Stimulated activated CD4-positive, alpha-beta T cell treated with anti-CD3 and anti-CD28 coated beads, TNF-alpha, amount 100 ng/mL, for 1 hour (primary cell): ENCODE measurements around the gene ANTXRL.
"Not testable (repeated sequence)": the region's sequence is repeated elsewhere in the genome, so short reads cannot be mapped to it uniquely, and the experiment has no call there.

Experiments used
- DNase-seq, 3 donors: peaks; one replicate each; pipeline ENCODE4 v3.0.0-alpha.2; 2020; ENCODE audit warnings: low read depth in 3 of 3, low spot score in 1 of 3

ANTXRL gene

GRCh38 chr10:46326971-46327370 is 40.2 kb downstream of the ANTXRL start:
- DNase-seq = no peak

DNA sequence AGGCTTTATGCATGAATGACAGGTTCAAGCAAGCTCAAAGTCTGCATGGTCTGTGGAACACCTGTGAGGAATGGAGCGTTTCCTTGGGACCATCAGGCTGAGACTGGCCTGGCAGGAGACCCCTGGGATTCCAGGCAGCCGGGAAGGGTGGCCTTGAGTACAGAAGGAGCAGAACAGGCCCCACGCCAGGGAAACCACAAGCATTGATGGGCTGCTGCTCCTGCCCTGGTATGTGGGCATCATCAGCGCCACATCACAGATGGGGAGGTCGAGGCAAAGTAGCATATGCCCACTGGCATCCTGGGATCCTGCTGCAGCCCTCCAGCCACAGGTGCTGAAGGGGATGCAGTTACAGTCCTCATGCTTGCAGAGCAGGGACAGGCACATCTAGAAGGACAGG is 40.9 kb downstream of the ANTXRL start:
- no peak for DNase-seq

GRCh38 chr10:46328853-46329689 is 42.3 kb downstream of the ANTXRL start:
- DNase-seq = no peak

GRCh38 chr10:46329690-46330016 is 42.9 kb downstream of the ANTXRL start:
- DNase-seq = no peak

GRCh38 chr10:46330894-46331293 is 44.1 kb downstream of the ANTXRL start:
- DNase-seq = no peak

DNA sequence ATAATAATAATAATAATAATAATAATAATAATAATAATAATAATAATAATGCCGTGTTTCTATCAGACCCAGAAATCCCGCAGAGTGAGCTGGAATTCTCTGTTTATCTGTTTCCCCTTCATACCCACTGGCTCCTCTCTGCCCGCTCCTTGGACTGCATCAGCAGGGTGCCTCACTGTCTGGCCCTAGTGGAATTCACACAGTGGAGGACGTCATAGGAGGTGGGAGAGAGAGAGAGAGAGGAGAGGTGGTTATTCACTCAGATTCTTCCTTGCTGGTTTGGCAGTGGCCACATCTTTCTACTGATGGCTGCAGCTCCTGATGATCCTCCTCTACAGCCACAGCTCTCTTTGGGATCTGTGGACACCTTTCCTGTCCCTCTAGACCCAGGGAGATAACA is 78.7 kb downstream of the ANTXRL start:
- not testable (repeated sequence) for DNase-seq

DNA sequence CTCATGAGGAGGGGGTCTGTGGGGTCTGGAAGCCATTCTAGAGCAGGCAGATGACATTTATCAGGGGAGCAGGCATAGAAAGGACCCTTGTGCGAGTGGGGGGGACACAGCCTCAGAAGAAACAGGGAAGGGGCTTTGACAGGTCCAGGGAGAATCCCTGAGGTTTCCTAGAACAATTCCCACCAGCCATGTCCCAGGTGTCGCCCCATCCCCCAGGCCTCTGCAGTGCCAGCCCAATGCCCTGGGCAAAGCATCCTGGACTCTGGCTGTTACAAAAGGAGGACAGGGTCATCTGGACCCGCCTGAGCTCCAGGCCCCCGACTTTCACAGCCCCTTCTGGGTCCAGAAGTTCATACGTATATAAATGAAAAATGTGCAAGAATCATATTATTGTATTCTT is 80.4 kb downstream of the ANTXRL start:
- DNase-seq = not testable (repeated sequence)

- not testable (repeated sequence) for DNase-seq
Observed at GRCh38 chr10:46367666-46368240, 81.0 kb downstream of the ANTXRL start.

- DNase-seq = not testable (repeated sequence)
Observed at GRCh38 chr10:46368956-46369355, 82.2 kb downstream of the ANTXRL start.

DNA sequence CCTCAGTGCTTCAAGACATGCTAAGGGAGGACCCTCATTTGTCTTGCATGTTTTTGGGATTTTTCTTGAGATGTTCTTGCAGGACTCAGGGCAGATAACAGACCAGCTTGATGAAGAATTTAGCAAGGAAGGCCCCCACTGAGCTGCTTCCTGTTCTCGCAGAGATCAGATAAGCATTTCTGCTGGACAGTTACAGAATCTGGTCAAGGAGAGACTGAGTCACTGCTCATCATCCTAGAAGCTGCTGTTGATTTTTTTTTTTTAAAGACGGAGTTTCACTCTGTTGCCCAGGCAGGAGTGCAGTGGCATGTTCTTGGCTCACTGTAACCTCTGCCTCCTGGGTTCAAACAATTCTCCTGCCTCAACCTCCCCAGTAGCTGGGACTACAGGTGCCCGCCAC is 87.6 kb downstream of the ANTXRL start:
- DNase-seq = not testable (repeated sequence)

DNA sequence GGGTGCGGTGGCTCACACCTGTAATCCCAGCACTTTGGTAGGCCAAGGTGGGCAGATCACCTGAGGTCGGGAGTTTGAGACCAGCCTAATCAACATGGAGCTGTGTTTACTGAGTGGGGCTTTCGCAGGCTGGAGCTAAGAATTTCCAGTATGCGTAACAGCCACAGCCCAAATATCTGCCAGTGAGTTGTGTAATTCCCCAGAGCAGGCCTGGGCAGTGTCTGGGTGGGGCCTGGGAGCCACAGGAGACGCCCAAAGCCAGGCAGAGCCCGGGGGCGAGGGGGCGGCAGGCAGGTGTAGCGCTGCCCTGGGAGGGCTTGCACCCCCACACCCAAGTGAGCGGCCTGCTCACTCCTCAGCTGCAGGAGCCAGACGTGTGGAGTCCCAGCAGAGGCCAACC is 88.6 kb downstream of the ANTXRL start, which contains the start of gene ANXA8L1:
Gene ANXA8L1, plus strand, starts transcription at position 371 of the 400 bp plus-strand sequence. CDS start 76 bp downstream, outside the sequence.
- not testable (repeated sequence) for DNase-seq

DNA sequence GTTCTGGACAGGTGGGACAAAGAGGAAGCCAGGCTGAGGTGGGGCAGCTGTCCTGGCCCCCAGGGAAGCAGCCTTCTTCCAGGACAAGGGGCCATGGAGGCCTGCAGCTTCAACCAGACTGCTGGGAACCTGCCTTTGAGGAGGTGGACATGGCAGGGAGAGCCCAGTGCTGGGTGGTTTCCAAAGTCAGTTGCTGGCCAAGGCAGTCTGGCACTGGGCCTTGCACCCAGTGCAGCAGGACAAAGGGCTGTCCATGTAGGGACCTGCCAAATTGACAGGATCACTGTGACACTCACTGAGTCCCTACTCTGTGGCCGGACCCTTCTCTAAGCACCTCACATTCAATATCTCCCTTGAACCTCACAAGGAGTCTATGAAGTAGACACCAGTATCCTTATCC is 90.2 kb downstream of the ANTXRL start:
- DNase-seq = not testable (repeated sequence)

GRCh38 chr10:46377651-46378050 is 90.9 kb downstream of the ANTXRL start:
- DNase-seq = not testable (repeated sequence)

DNA sequence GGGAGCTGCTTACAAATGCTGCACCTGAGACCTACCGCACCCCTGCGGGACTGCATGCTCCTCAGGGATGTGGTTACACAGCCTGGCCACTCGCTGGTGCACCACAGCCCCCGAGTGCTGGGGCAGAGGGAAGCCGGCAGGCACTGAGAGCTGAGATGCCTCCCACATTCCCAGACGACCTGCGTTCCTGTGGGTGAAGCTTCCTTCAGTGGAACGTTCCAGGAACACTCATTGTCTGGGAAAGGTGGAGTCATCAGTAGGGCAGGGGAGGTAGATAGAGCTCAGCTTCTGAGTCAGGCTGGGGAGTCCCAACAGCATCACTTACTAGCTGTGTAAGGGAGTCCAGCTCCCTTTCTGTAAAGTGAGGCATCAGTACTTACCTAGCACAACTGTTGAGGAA is 91.3 kb downstream of the ANTXRL start:
- not testable (repeated sequence) for DNase-seq

DNA sequence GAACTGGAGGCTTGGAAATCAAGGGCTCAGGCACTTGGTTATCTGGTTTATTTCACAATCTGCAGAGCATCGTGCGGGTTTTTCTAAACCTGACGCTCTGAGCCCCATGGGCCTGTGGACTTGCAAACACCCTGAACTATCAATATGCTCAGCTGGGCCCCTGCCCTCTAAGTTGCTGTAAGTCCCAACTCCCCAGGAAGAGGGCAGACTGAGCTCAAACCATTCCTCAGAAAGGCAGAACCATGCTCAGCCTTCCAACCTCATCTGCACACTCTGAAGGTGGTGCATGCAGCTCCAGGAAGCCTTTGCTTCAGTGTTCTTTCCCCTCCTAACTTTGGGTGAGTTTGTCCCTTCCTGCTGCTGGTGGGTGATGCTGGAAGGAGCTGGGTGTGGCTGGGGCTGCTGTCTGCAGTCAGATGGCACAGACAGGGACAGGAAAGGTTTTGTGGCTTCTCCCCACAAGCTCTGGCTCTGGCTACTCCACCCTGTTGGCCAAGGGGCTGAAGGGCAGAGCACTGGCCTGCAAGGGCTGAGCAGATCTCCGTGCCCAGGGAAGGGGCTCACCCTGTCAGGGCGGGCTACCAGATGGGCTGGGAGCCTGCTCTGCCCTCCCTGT is 92.5 kb downstream of the ANTXRL start:
- not testable (repeated sequence) for DNase-seq
